Measurements from ENCODE around the gene SAMD8.
"Not testable (repeated sequence)": the region's sequence is repeated elsewhere in the genome, so short reads cannot be mapped to it uniquely, and the experiment has no call there.

SAMD8 gene

GRCh38 chr10:75086278-75086934 lies 25.1 kb upstream of the SAMD8 start:
- DNase-seq (ENCODE audit: low read depth) = no peak

GRCh38 chr10:75088640-75089039 lies 22.8 kb upstream of the SAMD8 start:
- no peak for DNase-seq (ENCODE audit: low read depth)

- no peak for DNase-seq (ENCODE audit: low read depth)
These were observed 21.8 kb upstream of the SAMD8 start for GRCh38 chr10:75089634-75090033.

- no peak for DNase-seq (ENCODE audit: low read depth)
These were observed 20.3 kb upstream of the SAMD8 start for GRCh38 chr10:75091146-75091545.

- DNase-seq (ENCODE audit: low read depth) = no peak
These were observed 17.0 kb upstream of the SAMD8 start for GRCh38 chr10:75094465-75094864.

GRCh38 chr10:75095631-75096030 lies 15.8 kb upstream of the SAMD8 start:
- DNase-seq (ENCODE audit: low read depth) = no peak

GRCh38 chr10:75096749-75097148 lies 14.7 kb upstream of the SAMD8 start:
- no peak for DNase-seq (ENCODE audit: low read depth)

GRCh38 chr10:75097666-75098285 lies 13.7 kb upstream of the SAMD8 start:
- no peak for DNase-seq (ENCODE audit: low read depth)

GRCh38 chr10:75098902-75099673 lies 12.4 kb upstream of the SAMD8 start:
- no peak for DNase-seq (ENCODE audit: low read depth)

- DNase-seq (ENCODE audit: low read depth) = peak; percentile 71
These were observed 11.3 kb upstream of the SAMD8 start for GRCh38 chr10:75099952-75100763.

- DNase-seq (ENCODE audit: low read depth) = no peak
These were observed 10.6 kb upstream of the SAMD8 start for GRCh38 chr10:75100764-75101291.

GRCh38 chr10:75101416-75102251 lies 9.8 kb upstream of the SAMD8 start:
- DNase-seq (ENCODE audit: low read depth) = no peak

- DNase-seq (ENCODE audit: low read depth) = no peak
These were observed 8.4 kb upstream of the SAMD8 start for GRCh38 chr10:75102830-75103673.

GRCh38 chr10:75103881-75104686 lies 7.4 kb upstream of the SAMD8 start:
- DNase-seq (ENCODE audit: low read depth) = no peak

- DNase-seq (ENCODE audit: low read depth) = no peak
These were observed 6.6 kb upstream of the SAMD8 start for GRCh38 chr10:75104842-75105241.

- no peak for DNase-seq (ENCODE audit: low read depth)
These were observed 5.8 kb upstream of the SAMD8 start for GRCh38 chr10:75105576-75106197.

GRCh38 chr10:75106242-75106641 lies 5.2 kb upstream of the SAMD8 start:
- no peak for DNase-seq (ENCODE audit: low read depth)

- DNase-seq (ENCODE audit: low read depth) = not testable (repeated sequence)
These were observed 4.6 kb upstream of the SAMD8 start for GRCh38 chr10:75106891-75107290.
